HG03457 (cell line): ENCODE data around the gene LCLAT1.
"Not testable (repeated sequence)": the region's sequence is repeated elsewhere in the genome, so short reads cannot be mapped to it uniquely, and the experiment has no call there.

Source experiments
- ATAC-seq: cut with Tn5 transposase; IDR thresholded peaks from one replicate; pipeline ENCODE4 v1.9.1; 2021; ENCODE audit warnings: moderate number of reproducible peaks; ENCODE audit not compliant: unreplicated experiment

LCLAT1 gene

GRCh38 chr2:30513649-30514048, 66.6 kb downstream of the LCLAT1 start:
- not testable (repeated sequence) for ATAC-seq

GRCh38 chr2:30514134-30514847, 67.2 kb downstream of the LCLAT1 start:
- no peak for ATAC-seq

- ATAC-seq = no peak
Measured at GRCh38 chr2:30514848-30515435, 67.9 kb downstream of the LCLAT1 start.

GRCh38 chr2:30516166-30516565, 69.1 kb downstream of the LCLAT1 start:
- no peak for ATAC-seq

GRCh38 chr2:30519796-30520195, 72.8 kb downstream of the LCLAT1 start:
- ATAC-seq = no peak

GRCh38 chr2:30522421-30522820, 75.4 kb downstream of the LCLAT1 start:
- no peak for ATAC-seq

GRCh38 chr2:30527411-30527810, 80.4 kb downstream of the LCLAT1 start:
- ATAC-seq = no peak

GRCh38 chr2:30527859-30528258, 80.8 kb downstream of the LCLAT1 start:
- ATAC-seq = no peak

GRCh38 chr2:30530346-30530745, 83.3 kb downstream of the LCLAT1 start:
- ATAC-seq = no peak

- no peak for ATAC-seq
Measured at GRCh38 chr2:30541680-30542079, 94.6 kb downstream of the LCLAT1 start.

- ATAC-seq = no peak
Measured at GRCh38 chr2:30545875-30546274, 98.8 kb downstream of the LCLAT1 start.

GRCh38 chr2:30548386-30548785, 101.3 kb downstream of the LCLAT1 start:
- no peak for ATAC-seq

- ATAC-seq = no peak
Measured at GRCh38 chr2:30549096-30549495, 102.0 kb downstream of the LCLAT1 start.

GRCh38 chr2:30559544-30560275, 112.7 kb downstream of the LCLAT1 start:
- no peak for ATAC-seq

GRCh38 chr2:30561349-30561748, 114.3 kb downstream of the LCLAT1 start:
- ATAC-seq = no peak

GRCh38 chr2:30565851-30566358, 118.9 kb downstream of the LCLAT1 start:
- ATAC-seq = no peak

GRCh38 chr2:30566631-30567030, 119.6 kb downstream of the LCLAT1 start:
- no peak for ATAC-seq

GRCh38 chr2:30567317-30567716, 120.3 kb downstream of the LCLAT1 start:
- no peak for ATAC-seq

- ATAC-seq = no peak
Measured at GRCh38 chr2:30569946-30570345, 122.9 kb downstream of the LCLAT1 start.

- ATAC-seq = no peak
Measured at GRCh38 chr2:30577151-30577550, 130.1 kb downstream of the LCLAT1 start.

- no peak for ATAC-seq
Measured at GRCh38 chr2:30580391-30580790, 133.3 kb downstream of the LCLAT1 start.

- ATAC-seq = no peak
Measured at GRCh38 chr2:30582521-30582920, 135.5 kb downstream of the LCLAT1 start.
